GM18499 (cell line): ENCODE data around the gene TTC28.

ENCODE experiments used
- ATAC-seq: cut with Tn5 transposase; IDR thresholded peaks from one replicate; pipeline ENCODE4 v1.9.1; 2021; ENCODE audit warnings: moderate number of reproducible peaks; ENCODE audit not compliant: insufficient read depth, unreplicated experiment

Gene TTC28

GRCh38 chr22:28002863-28003565 lies 676.6 kb downstream of the TTC28 start:
- no peak for ATAC-seq

- no peak for ATAC-seq
Observed at GRCh38 chr22:28002181-28002700, 677.4 kb downstream of the TTC28 start.

GRCh38 chr22:28001171-28001835 lies 678.3 kb downstream of the TTC28 start:
- ATAC-seq = no peak

- ATAC-seq = no peak
Observed at GRCh38 chr22:28000361-28000760, 679.3 kb downstream of the TTC28 start.

GRCh38 chr22:27999876-28000275 lies 679.8 kb downstream of the TTC28 start:
- no peak for ATAC-seq

- no peak for ATAC-seq
Observed at GRCh38 chr22:27998511-27999410, 680.9 kb downstream of the TTC28 start.

GRCh38 chr22:27997538-27997937 lies 682.1 kb downstream of the TTC28 start:
- ATAC-seq = no peak

GRCh38 chr22:27996981-27997380 lies 682.7 kb downstream of the TTC28 start:
- no peak for ATAC-seq

- no peak for ATAC-seq
Observed at GRCh38 chr22:27996529-27996925, 683.1 kb downstream of the TTC28 start.

- no peak for ATAC-seq
Observed at GRCh38 chr22:27995801-27996528, 683.7 kb downstream of the TTC28 start.

- no peak for ATAC-seq
Observed at GRCh38 chr22:27994481-27995331, 684.9 kb downstream of the TTC28 start.

- ATAC-seq = no peak
Observed at GRCh38 chr22:27993774-27994350, 685.8 kb downstream of the TTC28 start.

GRCh38 chr22:27993201-27993635 lies 686.4 kb downstream of the TTC28 start:
- ATAC-seq = no peak

GRCh38 chr22:27992294-27993165 lies 687.1 kb downstream of the TTC28 start:
- ATAC-seq = no peak

- no peak for ATAC-seq
Observed at GRCh38 chr22:27991586-27992293, 687.9 kb downstream of the TTC28 start.

- ATAC-seq = no peak
Observed at GRCh38 chr22:27990879-27991278, 688.8 kb downstream of the TTC28 start.

- ATAC-seq = no peak
Observed at GRCh38 chr22:27990451-27990840, 689.2 kb downstream of the TTC28 start.
